ENCODE measurements around the gene CBFA2T2.
"Not testable (repeated sequence)": the region's sequence is repeated elsewhere in the genome, so short reads cannot be mapped to it uniquely, and the experiment has no call there.

The CBFA2T2 gene

DNA sequence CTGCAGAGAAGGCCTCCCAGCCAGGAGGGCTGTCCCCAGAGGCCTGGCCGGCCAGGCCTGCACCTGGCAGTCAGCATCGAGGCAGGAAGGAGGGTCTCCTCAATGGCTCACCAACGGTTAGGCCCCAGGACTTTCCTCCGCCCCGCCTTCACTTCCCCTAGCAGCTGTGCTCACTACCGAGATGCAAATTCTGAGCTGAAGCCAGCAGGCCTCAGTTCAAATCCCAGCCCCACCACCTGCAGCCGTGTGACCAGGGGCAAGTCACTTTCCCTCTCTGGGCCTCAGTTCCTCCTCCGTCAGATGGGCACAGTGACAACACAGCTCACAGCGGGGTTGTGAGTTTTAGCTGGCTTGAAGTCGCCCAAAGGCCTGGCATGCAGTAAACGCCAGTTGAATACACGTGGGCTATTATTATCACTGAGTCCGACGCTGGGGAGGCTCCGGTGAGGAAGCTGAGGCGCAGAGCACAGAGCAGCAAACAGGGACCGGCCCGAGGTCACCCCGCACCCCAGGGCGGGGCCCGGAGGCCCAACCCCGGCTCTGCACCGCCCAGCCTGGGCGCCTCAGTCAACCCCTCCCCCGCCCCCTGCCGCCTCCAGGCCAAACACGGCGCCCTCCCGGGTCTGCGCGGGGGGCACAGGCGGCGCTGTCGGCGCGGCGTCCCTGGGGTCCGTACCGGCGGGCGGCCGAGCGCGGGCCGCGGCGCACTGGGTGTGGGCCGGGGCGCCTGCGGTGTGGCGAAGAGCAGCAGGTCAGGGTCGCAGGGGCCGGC, 195.6 kb downstream of the CBFA2T2 start:
- DNase-seq: peak; percentile 97

DNA sequence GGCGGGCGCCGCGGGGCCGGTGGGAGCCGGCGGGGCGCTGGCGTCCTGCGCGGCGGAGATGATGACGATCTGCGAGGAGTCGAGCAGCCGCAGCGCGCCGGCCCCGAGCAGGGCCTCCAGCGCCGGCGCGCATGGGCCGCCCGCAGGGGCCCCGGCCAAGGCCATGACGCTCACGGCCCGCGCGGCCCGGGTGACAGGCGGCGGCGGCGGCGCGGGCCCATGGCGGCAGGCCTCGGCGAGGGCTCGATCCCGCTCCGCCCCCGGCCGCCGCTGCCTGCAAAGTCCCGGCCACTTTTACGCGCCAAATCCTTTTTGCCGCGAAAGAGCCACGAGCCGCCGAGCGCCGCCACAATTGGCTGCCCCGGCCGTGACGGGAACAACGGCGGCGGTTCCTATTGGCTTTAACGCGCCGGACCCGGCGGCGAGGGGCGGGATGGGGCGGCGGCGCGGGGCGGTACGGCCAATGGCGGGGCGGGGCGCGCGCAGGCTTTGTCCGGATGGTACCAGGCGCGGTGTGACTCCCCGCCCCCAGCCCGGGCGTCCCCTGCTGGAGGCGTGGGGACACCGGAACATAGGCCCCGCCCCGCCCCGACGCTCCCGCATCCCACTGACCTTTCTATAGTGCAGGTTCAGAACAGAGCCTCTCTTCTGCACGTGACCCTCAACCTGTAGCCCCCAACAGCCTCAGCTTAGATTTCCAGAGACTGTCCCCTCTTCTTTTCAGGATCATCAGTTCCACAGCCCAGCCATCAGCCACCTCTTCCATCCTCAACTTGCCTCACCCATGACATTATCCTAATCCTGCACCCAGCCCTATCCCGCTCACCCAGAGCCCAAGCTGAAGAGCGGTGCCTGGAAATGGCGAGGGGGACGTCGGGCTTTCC, 196.4 kb downstream of the CBFA2T2 start, which contains the start of gene E2F1:
TSS of gene E2F1 (minus strand) at position 286 of the 884 bp plus-strand sequence. CDS start at position 165, 121 bp downstream.
- DNase-seq: peak; percentile 82

DNA sequence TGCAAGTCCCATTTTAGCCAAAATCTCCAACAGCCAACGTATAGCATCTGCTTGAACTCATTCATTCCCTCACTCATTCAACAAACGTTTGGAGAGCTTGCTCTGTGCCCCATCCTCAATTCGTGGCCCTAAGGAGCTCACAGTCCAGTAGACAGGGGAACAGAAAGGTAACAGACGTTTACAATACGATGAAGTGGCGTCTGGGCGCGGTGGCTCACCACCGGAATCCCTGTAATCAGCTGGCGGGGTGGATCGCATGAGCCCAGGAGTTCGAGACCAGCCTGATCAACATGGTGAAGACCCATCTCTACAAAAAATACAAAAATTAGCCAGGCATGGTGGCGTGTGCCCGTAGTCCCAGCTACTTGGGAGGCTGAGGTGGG, 197.1 kb downstream of the CBFA2T2 start:
- DNase-seq: no peak

DNA sequence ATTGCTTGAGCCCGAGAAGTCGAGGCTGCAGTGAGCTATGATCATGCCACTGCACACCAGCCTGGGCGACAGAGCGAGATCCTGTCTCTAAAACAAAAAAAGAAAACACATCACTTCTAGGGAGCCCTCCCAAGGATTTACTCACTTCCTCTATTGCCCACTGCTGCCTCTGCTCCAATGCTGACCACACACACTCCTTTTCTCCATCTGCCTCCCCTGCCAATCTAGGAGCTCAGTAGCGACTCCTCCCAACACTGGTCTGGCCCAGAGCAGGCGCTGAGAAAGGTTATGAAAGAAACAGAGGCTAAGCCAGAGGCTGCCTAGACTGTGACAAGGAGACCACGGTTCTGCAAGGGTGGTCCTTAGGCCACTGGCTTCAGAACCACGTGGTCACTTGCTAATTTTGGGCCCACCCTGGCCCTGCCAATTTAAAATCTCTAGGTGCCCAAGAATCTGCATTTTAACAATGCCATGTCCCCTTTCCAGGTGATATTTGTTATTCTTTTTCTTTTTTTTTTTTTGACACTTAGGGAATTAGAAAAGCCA, 197.5 kb downstream of the CBFA2T2 start:
- DNase-seq: no peak

DNA sequence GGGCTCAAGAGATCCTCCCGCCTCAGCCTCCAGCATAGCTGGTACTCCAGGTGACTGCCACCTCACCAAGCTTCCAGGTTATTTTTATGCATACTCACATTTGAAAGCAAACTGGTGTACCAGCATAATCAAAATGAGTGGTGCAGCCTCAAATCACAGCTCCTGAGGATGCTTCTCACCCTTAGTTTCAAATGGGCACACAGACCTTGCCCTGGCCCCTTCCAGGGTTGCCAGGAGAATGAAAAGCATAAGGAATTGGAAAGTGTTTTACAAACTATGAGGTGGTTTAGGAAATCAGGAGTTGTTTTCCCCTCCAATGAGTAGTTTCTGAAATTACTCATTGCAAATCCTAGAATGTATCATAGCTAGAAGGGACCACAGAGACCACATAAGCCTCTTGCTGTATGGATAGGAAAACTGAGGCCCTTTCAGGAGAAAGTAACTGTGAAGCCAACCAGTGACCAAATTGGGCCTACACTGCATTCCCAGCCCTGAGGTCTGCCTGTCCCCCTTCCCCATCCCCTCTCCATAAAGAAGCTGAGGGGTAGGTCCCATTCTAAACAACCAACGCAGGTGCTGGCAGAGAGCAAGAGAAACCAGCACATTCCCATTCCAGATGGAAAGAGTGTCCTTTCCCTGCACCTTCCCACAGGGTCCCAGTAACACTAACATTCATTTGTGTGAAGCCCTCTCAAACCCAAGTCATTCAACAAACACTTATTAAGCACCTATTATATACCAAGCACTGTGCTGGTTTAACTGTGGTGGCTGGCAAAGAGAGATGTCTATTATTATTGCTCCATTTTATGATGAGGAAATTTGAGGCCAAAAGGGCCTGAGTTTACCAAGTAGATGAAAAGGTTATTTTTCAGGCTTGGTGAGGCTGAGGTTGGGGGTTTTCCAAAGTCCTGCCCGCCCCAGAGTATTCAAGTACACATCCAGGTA, 198.4 kb downstream of the CBFA2T2 start:
- DNase-seq: no peak

DNA sequence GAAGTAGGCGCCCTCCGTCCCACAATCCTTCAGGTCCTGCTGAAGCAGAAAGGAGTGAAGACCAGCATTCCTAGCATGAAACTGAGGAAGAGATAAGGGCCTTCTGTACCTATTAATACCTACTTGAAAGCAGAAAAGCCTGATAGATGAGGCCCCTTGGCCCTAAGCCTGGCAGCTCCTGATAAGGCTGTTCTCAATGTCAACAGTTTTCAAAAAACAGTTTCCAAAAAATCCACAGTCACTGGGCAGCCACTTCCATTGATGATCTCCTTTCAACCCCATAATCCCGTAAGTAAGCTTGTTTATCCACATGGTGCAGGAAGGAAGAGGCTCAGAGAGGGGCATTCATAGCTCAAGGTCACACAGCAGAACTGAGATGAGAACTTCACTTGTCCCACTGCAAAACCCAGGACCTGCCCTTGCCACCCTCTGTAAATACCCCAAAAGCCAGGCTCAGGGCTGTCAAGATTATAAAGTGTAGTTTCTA, 199.1 kb downstream of the CBFA2T2 start:
- no peak for DNase-seq

DNA sequence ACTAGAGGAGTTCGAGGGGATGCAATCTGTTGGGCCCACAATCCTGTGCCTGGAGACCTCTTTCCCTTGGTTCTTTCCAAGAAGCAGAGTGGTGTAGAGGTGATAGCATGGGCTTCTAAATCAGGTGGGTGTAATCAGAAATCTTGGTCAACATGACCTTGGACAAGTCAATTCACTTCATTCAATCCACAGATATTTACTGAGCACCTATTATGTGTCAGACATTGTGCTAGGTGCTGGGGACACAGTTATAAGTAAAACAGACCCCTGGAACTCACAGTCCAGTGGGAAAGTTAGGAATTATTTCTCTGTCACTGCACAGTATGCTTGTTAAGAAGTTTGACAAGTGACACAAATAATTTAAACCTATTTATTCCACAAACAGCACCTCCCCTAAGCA, 199.6 kb downstream of the CBFA2T2 start:
- DNase-seq: no peak

DNA sequence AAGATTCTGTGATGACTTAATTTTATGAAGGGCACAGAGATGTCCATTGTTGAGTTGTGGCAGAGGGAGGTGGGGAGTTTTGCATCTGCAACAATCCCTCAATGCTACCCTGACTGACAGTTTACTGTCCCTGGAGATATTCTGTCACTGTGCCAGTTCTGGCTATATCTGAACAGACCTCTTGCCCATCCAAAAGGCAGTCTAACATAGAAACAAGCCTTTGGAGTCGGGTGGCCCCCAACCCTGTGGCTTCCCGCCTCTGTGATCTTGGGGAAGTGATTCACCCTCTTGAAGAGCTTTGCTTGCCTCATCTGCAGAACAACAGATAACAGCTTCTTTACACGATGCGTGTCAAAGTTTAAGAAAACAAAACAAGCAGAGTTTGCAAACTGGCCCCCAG, 200.1 kb downstream of the CBFA2T2 start:
- DNase-seq: no peak

DNA sequence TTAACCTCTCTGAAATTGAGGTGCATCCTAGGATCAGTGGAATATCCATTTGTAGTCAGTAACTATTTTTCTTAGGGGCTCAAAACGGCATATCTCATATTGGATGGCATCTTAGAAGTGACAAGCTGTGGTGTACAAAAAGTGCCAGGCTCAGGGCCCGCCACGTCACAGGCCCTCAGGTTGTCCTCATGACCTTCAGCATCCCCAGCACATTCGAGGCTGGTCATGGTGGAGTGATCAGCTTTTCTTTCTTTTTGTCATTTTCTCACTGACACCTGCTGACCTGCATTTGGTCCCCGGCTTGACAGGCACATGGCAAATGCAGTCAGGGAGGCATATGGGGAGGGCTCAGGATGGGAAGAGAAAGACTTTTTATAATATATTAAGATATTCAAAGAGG, 203.4 kb downstream of the CBFA2T2 start:
- no peak for DNase-seq

DNA sequence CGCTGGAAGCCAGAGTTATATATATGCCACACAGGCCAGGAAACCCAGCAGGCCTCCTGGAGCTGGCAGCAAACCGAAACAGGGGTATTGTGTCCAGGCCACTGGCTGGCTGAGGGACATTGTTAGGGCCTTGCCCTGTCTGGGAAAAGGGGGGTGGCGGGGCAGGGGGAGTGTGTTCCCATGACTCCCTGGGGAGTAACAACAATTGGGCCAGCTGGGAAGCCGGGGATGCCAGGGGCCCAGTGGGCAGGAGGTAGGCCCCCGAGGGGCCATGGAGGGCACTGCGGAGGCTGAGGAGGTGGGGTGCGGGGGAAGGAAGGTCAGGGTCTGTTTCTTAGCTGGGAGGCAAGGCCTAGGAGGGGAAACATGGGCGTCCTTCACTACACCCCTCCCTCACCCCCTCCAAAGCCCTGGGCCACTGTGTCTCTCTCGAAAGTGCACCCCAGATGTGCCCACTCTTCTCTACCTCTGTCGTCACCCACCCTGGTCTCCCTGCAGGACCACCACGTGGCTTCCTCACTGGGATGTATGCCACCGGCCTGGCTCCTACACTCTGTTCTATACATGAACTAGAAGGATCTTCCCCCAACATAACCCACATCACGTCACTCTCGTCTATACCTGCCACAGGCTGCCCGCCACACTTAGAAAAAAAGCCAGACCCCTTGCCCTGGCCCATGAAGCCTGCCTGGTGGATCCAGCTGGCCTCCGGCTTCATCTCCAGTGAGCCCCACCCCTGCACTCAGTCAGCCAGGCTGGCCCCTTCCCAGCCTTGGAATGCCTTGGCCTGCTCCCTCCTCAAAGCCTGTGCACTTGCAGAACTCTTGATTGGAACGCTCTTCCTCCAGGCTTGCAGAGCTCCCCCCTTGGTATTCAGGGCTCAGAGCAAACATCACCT, 204.1 kb downstream of the CBFA2T2 start:
- DNase-seq: no peak

DNA sequence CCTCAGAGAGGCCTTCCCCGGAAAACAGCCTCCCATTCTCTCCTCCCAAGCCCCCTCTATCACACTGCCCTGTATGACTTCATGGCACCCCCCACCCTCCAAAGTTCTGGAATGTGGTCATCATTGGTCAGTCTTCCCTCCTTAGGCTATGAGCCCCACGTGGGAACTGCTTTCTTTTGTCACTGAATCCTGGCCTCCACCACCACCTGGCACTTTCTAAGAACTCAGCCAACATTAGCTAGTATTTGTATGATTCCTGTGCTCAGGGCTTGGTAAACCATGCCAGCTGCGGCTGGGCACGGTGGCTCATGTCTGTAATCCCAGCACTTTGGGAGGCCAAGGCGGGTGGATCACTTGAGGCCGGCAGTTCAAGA, 204.7 kb downstream of the CBFA2T2 start:
- no peak for DNase-seq

DNA sequence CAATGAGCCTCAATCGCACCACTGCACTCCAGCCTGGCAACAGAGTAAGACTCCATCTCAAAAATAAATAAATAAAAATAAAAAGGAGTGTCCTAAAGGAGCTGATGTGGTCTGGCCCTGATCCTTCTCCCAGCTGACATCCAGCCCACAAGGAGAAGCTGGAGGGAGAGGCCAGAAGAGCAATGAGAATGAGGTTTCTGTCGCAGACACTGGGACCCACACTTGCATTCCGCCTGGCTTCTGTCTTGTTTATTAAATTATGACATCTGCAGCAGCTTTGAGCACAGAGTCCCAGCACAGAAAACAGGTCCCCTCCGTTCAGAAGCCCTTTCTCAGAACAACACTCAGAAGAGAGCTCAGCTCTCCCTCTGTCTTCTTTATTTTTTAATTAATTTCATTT, 206.6 kb downstream of the CBFA2T2 start:
- no peak for DNase-seq

DNA sequence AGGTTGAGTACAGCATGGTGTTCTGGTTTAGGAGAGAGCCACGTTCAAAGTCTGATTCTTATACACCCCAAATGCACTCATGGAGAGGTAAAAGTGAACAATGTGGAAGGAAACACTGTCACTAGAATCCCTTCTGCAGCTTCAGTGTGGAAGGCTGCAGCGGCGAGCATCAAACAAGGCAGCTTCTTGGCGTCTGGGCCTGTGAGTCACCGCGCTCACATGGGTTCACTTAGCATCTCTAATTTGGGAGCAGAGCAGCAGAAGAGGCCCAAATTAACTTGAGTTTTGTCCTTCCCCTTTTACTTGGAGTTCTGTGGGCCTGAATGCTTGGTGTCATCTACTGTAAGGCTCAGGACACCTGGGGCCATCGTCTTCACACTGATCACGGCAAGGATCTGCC, 207.2 kb downstream of the CBFA2T2 start:
- DNase-seq: no peak

DNA sequence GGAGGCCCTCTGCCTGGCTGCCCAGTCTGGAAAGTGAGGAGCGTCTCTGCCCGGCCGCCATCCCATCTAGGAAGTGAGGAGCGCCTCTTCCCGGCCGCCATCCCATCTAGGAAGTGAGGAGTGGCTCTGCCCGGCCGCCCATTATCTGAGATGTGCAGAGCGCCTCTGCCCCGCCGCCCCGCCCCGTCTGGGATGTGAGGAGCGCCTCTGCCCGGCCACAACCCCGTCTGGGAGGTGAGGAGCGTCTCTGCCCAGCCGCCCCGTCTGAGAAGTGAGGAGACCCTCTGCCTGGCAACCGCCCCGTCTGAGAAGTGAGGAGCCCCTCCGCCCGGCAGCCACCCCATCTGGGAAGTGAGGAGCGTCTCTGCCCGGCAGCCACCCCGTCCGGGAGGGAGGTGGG, 209.1 kb downstream of the CBFA2T2 start:
- DNase-seq: not testable (repeated sequence)

Measured in NCI-H524 treated with DMSO at 0.1 percent for 48 hours (cell line).